Stimulated activated CD4-positive, alpha-beta T cell treated with anti-CD3 and anti-CD28 coated beads, Interleukin-2, amount 100 ng/mL, for 24 hours (primary cell): Measurements from ENCODE around the gene C9.
"Not testable (repeated sequence)": the region's sequence is repeated elsewhere in the genome, so short reads cannot be mapped to it uniquely, and the experiment has no call there.

Source experiments
- DNase-seq, 2 donors: peaks; one replicate each; pipeline ENCODE4 v3.0.0-alpha.2; 2020

C9 gene

GRCh38 chr5:39370555-39371366 lies 6.5 kb upstream of the C9 start:
- no peak for DNase-seq

- no peak for DNase-seq
Measured at GRCh38 chr5:39369123-39369815, 5.0 kb upstream of the C9 start.

- no peak for DNase-seq
Measured at GRCh38 chr5:39368116-39368515, 3.8 kb upstream of the C9 start.

GRCh38 chr5:39367711-39368110 lies 3.4 kb upstream of the C9 start:
- DNase-seq, result no peak

- DNase-seq, result no peak
Measured at GRCh38 chr5:39363217-39363616, 1.1 kb downstream of the C9 start.

- no peak for DNase-seq
Measured at GRCh38 chr5:39362646-39363045, 1.6 kb downstream of the C9 start.

GRCh38 chr5:39361306-39361705 lies 3.0 kb downstream of the C9 start:
- no peak for DNase-seq

- no peak for DNase-seq
Measured at GRCh38 chr5:39360471-39361111, 3.7 kb downstream of the C9 start.

- DNase-seq, result no peak
Measured at GRCh38 chr5:39356263-39356662, 8.0 kb downstream of the C9 start.

- DNase-seq, result no peak
Measured at GRCh38 chr5:39355324-39355723, 9.0 kb downstream of the C9 start.

- DNase-seq, result no peak
Measured at GRCh38 chr5:39353717-39354399, 10.4 kb downstream of the C9 start.

- DNase-seq, result no peak
Measured at GRCh38 chr5:39352951-39353350, 11.3 kb downstream of the C9 start.

GRCh38 chr5:39352170-39352569 lies 12.1 kb downstream of the C9 start:
- no peak for DNase-seq

GRCh38 chr5:39349484-39349883 lies 14.8 kb downstream of the C9 start:
- DNase-seq, result no peak

- no peak for DNase-seq
Measured at GRCh38 chr5:39342460-39342859, 21.8 kb downstream of the C9 start.

- DNase-seq, result no peak
Measured at GRCh38 chr5:39341896-39342295, 22.4 kb downstream of the C9 start.

GRCh38 chr5:39340506-39340905 lies 23.8 kb downstream of the C9 start:
- DNase-seq, result no peak

- no peak for DNase-seq
Measured at GRCh38 chr5:39337252-39337915, 26.9 kb downstream of the C9 start.

- not testable (repeated sequence) for DNase-seq
Measured at GRCh38 chr5:39334296-39334695, 30.0 kb downstream of the C9 start.

- DNase-seq, result no peak
Measured at GRCh38 chr5:39333104-39333503, 31.2 kb downstream of the C9 start.

- DNase-seq, result no peak
Measured at GRCh38 chr5:39331861-39332381, 32.4 kb downstream of the C9 start.

GRCh38 chr5:39328731-39329130 lies 35.6 kb downstream of the C9 start:
- DNase-seq, result no peak

GRCh38 chr5:39323542-39323941 lies 40.8 kb downstream of the C9 start:
- DNase-seq, result no peak
